ENCODE measurements around the gene PCNT.

- TF ChIP-seq POLR2A (IDR thresholded peaks at IDR 0.05; ENCODE audit: low read depth, low read length) = no peak
- TF ChIP-seq, protein P1, sequence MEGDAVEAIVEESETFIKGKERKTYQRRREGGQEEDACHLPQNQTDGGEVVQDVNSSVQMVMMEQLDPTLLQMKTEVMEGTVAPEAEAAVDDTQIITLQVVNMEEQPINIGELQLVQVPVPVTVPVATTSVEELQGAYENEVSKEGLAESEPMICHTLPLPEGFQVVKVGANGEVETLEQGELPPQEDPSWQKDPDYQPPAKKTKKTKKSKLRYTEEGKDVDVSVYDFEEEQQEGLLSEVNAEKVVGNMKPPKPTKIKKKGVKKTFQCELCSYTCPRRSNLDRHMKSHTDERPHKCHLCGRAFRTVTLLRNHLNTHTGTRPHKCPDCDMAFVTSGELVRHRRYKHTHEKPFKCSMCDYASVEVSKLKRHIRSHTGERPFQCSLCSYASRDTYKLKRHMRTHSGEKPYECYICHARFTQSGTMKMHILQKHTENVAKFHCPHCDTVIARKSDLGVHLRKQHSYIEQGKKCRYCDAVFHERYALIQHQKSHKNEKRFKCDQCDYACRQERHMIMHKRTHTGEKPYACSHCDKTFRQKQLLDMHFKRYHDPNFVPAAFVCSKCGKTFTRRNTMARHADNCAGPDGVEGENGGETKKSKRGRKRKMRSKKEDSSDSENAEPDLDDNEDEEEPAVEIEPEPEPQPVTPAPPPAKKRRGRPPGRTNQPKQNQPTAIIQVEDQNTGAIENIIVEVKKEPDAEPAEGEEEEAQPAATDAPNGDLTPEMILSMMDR (IDR thresholded peaks at IDR 0.05 in 2 of 3, conservative IDR thresholded peaks at IDR 0.05 in 1 of 3; ENCODE audit: control insufficient read depth in 2 of 3, extremely low read depth in 1 of 3, insufficient read depth in 1 of 3, low read depth in 3 of 3, low read length in 3 of 3) = no peak
Observed at GRCh38 chr21:46327711-46328110, 3.8 kb downstream of the PCNT start.
